Esophagus muscularis mucosa (tissue), 3 donors: ENCODE data around the gene KNSTRN.

Experiments used
- EP300 ChIP-seq: sonication (generic); formaldehyde crosslinking; IDR thresholded peaks from one replicate; pipeline ENCODE4 v1.6.1; 2017; ENCODE audit warnings: antibody characterized with exemption
- TF ChIP-seq, protein P1 (sequence below), 3 experiments: fragments of 200-600 bp in 2 of 3; fragments of 450-650 bp in 1 of 3; sonication (generic) in 2 of 3; IDR thresholded peaks; one replicate each; pipeline ENCODE4 v1.5.1; 2017 to 2019; ENCODE audit warnings: antibody characterized with exemption in 3 of 3, mild to moderate bottlenecking in 2 of 3, moderate library complexity in 1 of 3

DNA sequence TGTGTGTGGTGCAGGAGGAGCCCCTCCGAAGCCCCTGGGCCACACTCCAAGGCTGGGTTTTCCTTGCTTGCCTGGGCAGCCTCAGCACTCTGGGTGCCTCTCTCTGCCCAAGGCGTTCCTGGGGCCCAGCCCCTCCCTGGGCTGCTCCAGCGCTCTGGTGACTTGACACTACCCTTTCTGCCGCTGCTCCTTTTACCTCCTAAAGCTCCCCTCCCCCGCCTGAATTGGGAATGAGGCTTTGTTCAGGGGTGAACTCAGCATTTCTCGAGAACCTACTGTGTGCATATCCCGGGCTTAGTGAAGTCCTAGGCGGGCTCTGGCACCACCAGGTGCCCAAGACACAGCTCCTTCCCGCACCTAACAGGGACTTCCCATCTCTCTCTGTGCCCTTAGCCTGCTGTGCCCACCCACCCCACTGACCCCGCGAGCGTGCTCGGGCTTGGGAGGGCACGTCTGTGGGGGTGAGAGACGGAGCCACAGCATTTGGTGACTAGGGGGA, 57.0 kb downstream of the KNSTRN start:
- TF ChIP-seq, protein P1, sequence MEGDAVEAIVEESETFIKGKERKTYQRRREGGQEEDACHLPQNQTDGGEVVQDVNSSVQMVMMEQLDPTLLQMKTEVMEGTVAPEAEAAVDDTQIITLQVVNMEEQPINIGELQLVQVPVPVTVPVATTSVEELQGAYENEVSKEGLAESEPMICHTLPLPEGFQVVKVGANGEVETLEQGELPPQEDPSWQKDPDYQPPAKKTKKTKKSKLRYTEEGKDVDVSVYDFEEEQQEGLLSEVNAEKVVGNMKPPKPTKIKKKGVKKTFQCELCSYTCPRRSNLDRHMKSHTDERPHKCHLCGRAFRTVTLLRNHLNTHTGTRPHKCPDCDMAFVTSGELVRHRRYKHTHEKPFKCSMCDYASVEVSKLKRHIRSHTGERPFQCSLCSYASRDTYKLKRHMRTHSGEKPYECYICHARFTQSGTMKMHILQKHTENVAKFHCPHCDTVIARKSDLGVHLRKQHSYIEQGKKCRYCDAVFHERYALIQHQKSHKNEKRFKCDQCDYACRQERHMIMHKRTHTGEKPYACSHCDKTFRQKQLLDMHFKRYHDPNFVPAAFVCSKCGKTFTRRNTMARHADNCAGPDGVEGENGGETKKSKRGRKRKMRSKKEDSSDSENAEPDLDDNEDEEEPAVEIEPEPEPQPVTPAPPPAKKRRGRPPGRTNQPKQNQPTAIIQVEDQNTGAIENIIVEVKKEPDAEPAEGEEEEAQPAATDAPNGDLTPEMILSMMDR (IDR thresholded peaks at IDR 0.05) = no peak
- TF ChIP-seq EP300 = no peak
